RWPE1 (cell line): ENCODE results near the gene COL15A1.
A peak's percentile ranks its signal among the peaks of the same experiment; 100 is the strongest.

Experiments used
- CTCF ChIA-PET: fragments of 350-600 bp; sonication (Branson Sonifier 250); formaldehyde crosslinking; extraction: SDS; loops from one replicate; lab custom pipeline; 2021; lab: Yijun Ruan, JAX
- POLR2A ChIA-PET: fragments of 400-600 bp; formaldehyde crosslinking; extraction: SDS; loops from one replicate; lab custom pipeline; 2020; ENCODE audit warnings: antibody characterized with exemption; ENCODE audit not compliant: low non-redundant PET; lab: Yijun Ruan, JAX
- DNase-seq: peaks from one replicate; pipeline ENCODE4 v3.0.0; 2012; ENCODE audit warnings: low spot score
- H3K27ac ChIP-seq: fragments of 450-650 bp; 2 replicates; pipeline ENCODE4 v1.5.1; 2017
- CTCF ChIP-seq: fragments of 450-650 bp; conservative IDR thresholded peaks from 2 replicates; pipeline ENCODE4 v1.5.1; 2017; ENCODE audit warnings: low read depth, mild to moderate bottlenecking

Gene COL15A1

DNA sequence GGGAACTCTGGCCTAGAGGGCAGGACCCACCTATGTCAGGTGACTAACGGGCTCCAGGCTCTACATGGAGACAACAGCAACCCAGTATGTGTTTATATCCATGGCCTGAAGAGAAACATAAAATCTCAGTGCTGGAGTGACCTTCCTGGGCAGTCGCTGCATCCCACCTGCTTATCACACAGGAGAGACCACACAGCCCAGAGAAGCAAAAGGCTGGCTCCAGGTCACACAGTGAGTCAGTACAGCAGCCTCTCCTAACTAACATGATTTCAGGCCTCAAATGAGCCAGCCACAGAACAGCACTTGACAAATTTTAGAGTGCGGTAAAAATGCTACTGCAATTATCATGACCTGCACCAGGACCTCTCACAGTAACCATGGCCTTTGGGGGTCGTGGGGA is 107.2 kb downstream of the COL15A1 start:
- POLR2A ChIA-PET, result no interaction called here
- no peak overlapping the region for H3K27ac ChIP-seq
- no peak for DNase-seq
- CTCF ChIA-PET, result no interaction called here
- TF ChIP-seq CTCF, result no peak

DNA sequence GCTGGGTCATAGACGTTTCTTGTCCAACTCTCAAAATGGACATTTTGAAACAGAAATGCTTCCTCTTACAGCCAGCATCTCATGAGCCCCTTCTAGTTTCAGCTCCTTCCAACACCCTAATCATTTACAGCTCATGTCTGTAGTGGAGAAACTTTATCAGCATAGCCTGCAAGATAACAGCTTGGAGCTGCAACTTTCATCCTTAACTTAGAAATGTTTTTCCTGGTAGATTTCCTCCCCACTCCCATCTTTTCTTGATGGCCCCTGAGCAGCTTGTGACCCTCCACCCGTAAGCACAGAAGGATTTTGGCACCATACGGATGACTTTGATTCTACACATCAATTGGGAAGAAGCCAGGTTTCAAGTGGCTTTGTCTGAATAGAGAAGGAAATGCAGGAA is 107.7 kb downstream of the COL15A1 start:
- no peak for TF ChIP-seq CTCF
- no peak overlapping the region for H3K27ac ChIP-seq
- POLR2A ChIA-PET, result no interaction called here
- DNase-seq, result no peak
- CTCF ChIA-PET, result no interaction called here

- TF ChIP-seq CTCF, result no peak
- no peak for DNase-seq
- CTCF ChIA-PET, result interaction anchor here (0.9 kb wide), 1 partner anchor 53 kb away, joined by 5 read pairs; no protein-coding TSS in a partner anchor
- no peak overlapping the region for H3K27ac ChIP-seq
- POLR2A ChIA-PET, result no interaction called here
These were observed 108.1 kb downstream of the COL15A1 start for GRCh38 chr9:99051851-99052250.

GRCh38 chr9:99052815-99053715 is 109.4 kb downstream of the COL15A1 start:
- ChIA-PET CTCF (interaction anchor here (0.9 kb wide), 1 partner anchor 54 kb away, joined by 5 read pairs; no protein-coding TSS in a partner anchor), POLR2A (no interaction called here)
- no peak for TF ChIP-seq CTCF
- H3K27ac ChIP-seq, result no peak overlapping the region
- no peak for DNase-seq

DNA sequence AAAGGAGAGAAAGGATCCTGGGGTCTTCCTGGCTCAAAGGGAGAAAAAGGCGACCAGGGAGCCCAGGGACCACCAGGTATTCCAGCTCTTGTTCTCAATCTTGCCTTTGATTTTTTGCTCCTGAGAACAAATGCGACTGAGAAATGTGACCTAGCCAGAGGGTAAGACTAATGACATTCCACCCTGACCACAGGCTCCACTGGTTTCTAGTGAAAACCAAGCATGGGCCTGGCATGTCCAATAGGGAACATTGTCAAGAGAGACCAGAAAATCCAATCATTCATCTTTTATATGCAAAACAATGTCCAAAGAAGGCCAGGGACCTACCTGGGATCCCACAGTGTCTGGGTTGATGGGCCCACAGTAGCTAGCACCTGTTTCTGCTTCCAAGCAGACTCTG is 110.9 kb downstream of the COL15A1 start:
- DNase-seq, result no peak
- TF ChIP-seq CTCF, result no peak
- POLR2A ChIA-PET, result no interaction called here
- no peak overlapping the region for H3K27ac ChIP-seq
- CTCF ChIA-PET, result interaction anchor here (0.9 kb wide), 1 partner anchor 56 kb away, joined by 3 read pairs; no protein-coding TSS in a partner anchor

DNA sequence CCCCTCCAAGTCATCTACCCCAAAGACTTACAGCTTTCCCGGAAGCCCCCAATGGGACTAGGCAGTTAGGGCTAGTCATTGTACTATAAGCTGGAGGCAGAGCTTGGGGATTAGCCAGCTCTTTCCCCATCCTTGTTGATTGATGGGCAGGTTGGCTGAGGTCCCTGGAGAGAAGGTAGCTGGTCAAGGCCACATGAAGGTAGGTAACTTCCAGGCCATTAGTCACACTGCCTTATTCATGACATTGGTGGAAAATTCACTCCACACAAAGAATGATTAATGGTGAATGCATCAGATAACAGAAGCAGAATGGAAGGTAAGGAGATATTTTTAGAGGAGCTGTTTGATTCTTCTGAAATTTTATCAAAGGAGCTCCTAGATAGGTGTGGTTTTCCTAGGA is 111.7 kb downstream of the COL15A1 start:
- ChIA-PET CTCF (interaction anchor here (0.6 to 0.7 kb wide), 3 partner anchors 37 to 196 kb away, joined by 3 read pairs; no protein-coding TSS in a partner anchor), POLR2A (no interaction called here)
- TF ChIP-seq CTCF, result no peak
- no peak overlapping the region for H3K27ac ChIP-seq
- DNase-seq, result peak; percentile 38
